Lung microvascular endothelial cell (primary cell): ENCODE measurements around the gene TMCO1. TPM values are rescaled to one million over a fixed set of nuclear protein-coding genes. Genes with fewer than 3 reads are reported as not detected.
"Not testable (repeated sequence)": the region's sequence is repeated elsewhere in the genome, so short reads cannot be mapped to it uniquely, and the experiment has no call there.

Source experiments
- DNase-seq, 2 donors: peaks; one replicate each; pipeline versions ENCODE4 v3.0.0 to v3.0.0-alpha.2; 2010; ENCODE audit warnings: low read depth in 2 of 2
- total RNA-seq: library from RNA; depleted of rRNA; stranded (reverse); fragments of >200 nt; gene quantifications from 2 replicates; pipeline ENCODE4 v1.2.1, GENCODE V29; 2014

The TMCO1 gene
- total RNA-seq, 1 donor from 2014 or later, result 48.0 TPM

DNA sequence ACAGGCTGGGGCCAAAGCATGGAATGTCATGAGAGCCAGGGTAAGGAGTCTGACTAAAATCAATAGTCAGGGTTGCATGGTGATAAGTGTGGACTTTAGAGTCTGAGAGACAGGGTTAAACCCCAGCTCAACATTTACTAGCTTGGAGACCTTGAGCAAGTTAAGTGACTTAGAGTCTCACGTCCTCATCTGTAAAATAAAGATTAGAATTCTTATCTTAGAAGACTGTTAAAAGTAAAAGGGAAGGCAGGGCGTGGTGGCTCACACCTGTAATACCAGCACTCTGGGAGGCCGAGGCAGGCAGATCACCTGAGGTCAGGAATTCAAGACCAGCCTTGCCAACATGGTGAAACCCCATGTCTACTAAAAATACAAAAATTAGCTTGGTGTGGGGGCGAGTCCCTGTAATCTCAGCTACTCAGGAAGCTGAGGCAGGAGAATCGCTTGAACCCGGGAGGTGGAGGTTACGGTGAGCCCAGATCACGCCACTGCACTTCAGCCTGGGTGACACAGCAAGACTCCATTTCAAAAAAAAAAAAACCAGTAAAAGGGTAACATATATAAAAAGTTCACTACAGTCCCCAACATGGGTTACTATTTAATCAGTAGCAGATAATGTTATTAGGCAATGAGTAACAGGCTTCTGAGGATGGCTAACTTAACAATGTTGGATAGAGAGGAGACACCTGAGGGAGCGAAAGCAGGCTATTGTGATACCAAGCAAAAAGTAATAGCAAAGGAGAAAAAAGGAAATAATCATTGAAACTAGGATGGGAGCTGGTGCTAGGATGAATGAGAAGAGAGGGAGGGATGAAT lies 20.8 kb downstream of the TMCO1 start:
- no peak for DNase-seq

DNA sequence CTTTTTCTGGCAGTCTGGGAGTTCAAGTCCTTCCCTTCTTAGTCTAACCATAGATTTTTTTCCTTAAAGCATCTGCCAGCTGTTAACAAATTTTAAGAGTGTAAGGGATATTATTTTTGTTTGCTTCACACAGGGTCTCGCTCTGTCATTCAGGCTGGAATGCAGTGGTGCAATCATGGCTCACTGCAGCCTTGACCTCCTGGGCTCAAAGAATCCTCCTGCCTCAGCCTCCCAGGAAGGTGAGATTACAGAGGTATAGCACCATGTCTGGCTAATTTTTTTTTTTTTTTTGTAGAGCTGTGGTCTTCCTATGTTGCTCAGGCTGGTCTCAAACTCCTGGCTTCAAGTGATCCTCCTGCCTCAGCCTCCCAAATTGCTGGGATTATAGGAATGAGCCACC lies 23.8 kb downstream of the TMCO1 start:
- not testable (repeated sequence) for DNase-seq

DNA sequence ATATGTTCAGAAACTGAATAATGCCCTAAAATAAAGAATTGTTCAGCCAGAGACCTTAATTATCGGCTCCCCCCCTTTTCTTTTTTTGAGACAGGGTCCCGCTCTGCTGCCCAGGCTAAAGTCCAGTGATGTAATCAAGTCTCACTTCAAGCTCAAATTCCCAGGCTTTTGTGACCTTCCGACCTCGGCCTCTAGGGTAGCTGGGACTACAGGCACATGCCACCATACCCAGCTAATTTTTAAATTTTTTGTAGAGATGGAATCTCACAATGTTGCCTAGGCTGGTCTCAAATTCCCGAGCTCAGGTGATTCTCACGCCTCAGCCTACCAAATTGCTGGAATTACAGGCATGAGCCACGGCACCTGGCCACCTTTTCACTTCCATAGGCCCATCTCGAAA lies 26.5 kb downstream of the TMCO1 start:
- no peak for DNase-seq

DNA sequence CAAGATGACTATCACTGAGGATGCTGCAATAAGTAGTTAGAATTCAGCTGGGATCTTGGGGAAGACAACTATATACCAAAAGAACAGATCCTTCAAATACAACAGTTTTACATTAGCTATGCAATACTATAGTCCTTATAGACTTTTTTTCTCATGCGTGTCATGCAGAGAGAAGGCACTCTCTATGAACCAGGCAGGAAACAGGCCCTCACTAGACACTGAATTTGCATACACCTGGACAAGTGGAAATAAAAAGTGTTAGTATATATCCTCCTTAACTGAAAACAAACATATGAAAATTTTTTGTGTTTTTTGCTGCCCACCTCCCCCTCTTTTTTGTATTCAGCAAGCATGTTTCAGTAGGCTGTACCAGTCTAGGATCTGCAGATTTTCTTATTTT lies 29.9 kb downstream of the TMCO1 start:
- no peak for DNase-seq

DNA sequence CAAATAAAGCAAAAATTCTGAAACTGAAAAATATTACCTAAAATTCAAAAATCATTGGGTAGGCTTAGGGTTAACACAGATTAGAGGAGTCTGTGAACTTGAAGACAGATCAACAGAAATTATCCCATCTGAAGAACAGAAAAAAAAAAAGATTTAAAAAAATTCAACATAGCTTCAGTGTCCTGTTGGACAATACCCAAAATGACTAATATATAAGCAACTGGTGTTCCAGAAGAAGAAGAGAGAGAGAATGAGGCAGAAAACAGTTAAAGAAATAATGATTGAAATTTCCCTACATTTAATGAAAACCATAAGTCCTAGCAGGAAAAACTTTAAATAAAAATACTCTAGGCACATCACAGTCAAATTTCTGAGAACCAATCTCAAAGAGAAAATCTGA lies 31.5 kb downstream of the TMCO1 start:
- DNase-seq, result no peak

DNA sequence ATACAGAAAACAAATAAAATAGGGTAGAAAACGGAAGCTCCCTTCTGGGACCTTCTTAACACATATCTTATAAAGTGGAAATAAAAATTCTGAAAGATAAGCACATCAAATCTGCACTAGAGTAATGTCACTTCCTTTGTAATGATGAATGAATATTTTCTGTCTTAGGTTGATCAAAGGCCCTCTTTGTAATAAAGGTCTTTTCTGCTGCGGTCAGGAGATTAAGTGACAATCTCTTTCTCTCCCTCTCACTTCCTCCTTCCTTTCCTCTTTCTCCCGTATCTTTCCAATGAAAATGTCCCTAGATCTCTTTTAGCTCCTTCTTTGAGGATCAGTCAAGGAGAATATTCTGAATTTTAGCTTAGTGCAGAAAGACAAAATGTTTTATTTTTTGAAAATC lies 33.8 kb downstream of the TMCO1 start:
- DNase-seq, result no peak

DNA sequence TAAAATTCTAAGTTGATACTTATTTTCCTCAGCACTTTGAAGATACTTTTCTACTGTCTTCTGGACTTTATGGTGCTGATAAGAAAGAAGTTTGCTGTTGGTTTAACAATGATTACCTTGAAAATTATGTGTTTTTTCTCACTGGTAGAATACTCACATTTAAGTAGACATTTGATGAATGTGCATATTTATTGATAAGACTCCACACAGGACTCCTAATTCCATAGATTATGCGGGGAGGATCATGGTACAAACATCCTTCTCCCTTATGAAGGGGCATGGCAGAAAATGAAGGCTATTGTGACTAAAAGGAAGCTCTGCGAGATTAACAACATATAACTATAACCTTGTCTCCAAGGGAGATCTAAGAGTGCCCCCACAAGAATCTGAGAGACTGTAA lies 41.8 kb downstream of the TMCO1 start:
- DNase-seq, result no peak

DNA sequence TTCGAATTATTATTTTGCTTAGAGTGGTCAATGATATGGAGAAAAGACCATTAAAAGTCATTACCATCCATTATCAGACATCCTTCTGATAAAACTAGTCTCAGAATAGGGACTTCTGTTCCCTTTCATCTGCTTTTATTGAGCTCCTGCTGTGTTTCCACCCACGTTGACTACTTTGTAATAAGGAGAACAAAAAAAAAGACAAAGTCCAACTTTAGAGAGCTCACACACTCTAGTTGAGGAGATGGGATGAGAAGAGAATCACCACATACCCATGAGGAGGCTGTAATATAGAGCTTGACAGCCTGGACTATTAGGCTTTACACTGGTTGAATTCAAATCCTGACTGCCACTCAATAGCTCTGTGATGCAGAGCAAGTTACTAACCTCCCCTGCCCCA lies 42.5 kb downstream of the TMCO1 start:
- DNase-seq, result no peak

DNA sequence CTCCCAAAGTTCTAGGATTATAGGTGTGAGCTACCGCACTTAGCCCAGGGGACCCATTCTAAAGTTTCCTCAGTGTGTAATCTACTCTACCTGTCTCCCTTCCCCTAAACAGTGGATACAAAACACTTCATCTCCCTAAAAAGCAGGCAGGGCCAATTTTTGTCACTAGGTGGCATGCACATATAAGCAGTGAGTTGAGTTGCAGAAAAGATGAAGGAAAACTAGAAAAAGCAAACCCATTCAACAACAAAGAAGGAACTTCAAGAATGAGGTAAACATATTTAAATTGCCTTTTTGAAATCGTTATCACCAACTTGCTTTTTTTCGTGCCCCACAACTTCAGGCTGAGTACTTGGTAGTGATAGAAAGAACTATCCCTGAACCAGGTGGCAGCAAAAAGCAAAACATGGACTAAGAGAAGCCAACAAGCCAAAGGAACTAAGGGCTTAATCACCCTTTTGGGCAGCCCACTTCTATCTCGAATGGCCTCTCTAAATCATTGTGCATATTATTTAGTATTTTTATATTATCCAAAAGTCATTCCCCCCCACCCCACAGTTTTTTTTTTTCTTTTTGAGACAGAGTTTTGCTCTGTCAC lies 50.7 kb downstream of the TMCO1 start:
- peak; percentile 73 to 79 for DNase-seq

DNA sequence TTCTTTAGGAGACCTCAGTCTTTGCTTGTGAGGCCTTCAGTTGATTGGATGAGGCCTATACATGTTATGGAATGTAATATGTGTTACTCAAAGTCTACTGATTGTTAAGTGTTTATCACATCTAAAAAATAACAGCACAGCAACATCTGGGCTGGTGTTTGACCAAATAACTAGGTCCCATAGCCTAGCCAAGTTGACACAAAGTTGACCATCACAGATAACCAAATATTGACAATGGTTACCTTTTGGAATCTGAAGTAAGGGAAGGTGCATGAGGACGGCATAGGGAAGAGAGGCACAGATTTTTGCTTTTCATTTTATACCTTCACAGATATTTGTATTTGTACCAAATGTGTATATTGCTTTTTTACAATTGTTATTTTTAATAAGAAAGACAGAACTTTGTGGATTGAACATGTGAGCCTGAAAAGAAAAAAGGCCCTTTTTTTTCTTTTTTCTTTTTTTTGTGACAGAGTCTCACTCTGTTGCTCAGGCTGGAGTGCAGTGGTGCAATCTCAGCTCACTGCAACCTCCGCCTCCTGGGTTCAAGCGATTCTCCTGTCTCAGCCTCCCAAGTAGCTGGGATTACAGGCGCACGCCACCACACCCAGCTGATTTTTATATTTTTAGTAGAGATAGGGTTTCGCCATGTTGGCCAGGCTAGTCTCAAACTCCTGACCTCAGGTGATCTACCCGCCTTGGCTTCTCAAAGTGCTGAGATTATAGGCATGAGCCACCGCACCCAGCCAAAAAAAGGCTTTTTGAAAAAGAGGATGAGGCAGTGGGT lies 52.2 kb downstream of the TMCO1 start:
- not testable (repeated sequence) for DNase-seq

DNA sequence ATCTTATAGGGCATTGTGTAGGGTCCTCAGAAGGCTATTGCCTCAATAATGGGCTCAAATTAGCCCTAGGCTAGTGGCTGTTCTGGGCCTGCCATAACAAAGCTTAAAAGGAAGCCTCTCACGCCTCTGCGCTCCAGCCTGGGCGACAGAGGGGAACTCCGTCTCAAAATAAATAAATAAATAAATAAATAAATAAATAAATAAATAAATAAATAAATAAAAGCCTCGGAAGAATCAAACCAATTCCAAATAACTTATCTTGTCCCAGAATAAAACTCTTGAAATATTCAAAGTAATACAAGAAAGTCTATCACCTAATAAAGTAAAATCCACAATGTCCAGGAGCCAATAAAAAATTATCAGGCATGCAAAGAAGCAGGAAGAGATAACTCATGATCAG lies 55.9 kb downstream of the TMCO1 start:
- DNase-seq, result no peak

DNA sequence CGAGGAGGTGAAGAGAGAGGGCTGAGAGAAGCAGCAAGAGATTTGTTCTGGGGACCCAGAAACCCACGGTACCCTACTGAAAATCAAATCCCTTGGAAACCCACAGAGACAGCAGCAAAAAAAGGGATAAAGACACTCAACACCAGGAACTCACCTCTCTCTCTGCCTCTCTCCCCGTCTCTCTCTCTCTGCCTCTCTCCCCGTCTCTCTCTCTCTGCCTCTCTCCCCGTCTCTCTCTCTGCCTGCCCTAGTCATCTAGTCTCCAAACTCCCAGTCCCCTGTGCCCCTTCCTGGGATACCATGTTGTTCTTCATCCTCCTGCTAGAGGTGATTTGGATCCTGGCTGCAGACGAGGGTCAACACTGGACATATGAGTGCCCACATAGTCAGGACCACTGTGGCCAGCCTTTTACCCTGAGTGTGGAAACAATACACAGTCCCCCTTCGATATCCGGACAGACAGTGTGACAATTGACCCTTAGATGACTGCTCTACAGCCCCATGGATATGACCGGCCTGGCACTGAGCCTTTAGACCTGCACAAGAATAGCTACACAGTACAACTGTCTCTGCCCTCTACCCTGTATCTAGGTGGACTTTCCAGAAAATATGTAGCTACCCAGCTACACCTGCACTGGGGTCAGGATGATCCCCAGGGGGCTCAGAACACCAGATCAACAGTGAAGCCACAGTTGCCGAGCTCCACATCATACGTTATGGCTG lies 60.5 kb downstream of the TMCO1 start:
- no peak for DNase-seq

DNA sequence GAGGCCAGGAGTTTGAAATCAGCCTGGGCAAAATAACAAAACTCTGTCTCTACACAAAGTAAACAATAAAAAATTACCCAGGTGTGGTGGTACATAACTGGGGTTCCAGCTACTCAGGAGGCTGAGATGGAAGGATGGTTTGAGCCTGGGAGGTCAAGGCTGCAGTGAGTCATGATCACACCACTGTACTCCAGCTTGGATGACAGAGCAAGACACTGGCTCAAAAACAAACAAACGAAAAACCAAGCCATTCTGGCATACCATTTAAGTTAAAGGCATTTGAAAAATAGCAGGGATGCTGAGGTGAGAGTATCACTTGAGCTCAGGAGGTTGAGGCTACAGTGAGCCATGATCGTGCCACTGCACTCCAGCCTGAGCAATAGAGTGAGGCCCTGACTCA lies 65.0 kb downstream of the TMCO1 start:
- DNase-seq, result no peak

DNA sequence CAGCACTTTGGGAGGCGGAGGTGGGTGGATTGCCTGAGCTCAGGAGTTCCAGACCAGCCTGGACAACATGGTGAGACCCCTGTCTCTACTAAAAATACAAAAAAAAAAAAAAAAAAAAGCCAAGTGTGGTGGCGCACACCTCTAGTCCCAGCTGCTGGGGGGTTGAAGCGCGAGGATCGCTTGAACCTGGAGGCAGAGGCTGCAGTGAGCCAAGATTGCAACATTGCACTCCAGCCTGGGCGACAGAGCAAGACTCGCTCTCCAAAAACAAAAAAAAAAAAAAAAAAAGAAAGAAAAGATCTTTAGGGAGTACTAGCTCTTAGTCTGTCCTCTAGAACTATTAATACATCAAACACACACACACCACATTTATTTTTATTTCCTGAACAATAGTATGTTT lies 66.7 kb downstream of the TMCO1 start:
- DNase-seq, result not testable (repeated sequence)

DNA sequence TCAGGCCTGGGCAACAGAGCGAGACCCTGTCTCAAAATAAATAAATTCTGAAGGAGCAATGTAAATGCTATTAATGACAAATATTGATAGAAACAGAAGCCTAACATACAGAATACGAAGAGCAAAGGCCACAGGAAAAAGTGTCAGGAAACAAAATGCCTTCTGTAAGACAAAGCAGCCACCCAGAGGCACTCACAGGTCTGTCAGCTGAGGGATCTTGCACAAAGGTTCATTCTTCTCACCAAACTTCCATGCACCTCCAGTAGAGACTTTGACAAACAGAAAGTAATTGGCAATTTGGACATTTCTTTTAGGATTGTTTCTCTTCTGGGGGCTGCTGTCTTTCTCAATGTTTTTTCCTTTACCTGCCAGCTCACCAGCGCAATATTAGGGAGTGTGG lies 69.1 kb downstream of the TMCO1 start:
- DNase-seq, result no peak

DNA sequence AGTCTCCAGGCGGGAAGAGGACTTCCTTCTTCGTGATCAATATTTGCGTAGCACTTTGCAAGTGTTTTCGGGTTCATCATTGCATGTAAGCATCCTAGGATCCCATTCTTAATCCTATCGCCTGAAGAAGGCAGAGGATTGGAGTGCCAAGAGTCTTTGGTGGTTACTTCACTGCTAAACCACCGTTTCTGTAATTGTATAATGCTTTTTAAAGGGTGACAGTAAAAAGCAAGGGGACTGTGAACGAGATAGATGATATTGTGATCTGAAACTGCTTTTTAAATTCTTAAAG lies 70.0 kb downstream of the TMCO1 start:
- no peak for DNase-seq

DNA sequence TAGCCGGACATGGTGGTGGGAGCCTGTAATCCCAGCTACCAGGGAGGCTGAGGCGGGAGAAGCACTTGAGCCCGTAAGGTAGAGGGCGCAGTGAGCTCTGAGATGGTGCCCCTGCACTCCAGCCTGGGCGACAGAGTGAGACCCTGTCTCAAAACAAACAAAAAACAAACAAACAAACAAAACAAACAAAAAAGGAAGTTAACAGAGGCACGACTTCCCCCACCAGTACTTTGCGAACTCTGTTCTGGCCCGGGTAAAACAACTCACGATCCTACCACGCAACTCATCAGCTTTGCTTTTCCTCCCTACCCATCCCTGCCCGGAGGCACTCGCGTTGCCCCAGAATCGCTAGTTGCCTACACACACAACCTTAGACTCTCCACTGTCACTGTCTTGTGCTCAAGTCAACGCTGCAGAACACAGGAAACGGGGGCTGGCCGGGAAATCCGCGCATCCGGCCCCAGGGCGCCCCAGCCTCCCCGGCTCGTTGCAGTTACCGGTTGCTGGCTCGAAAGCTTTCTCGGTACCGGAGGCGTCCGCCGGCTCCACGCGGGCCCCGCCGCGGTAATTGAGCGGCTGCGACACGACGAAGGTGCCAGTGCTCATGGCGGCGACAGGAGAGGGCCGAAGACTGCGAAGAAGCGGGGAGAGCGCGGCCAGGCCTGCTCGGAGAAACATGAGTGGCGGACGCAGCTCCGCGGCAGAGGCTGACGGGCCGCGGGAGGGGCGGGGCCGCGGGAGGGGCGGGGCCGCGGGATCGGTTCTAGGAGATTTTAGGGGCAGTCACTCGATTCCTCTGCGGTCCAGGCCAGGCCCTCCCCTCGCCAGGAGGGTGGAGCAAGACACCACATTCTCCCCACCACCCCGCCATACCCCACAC lies 70.5 kb downstream of the TMCO1 start, which contains the start of gene ALDH9A1:
Gene ALDH9A1, minus strand, starts transcription at position 682 of the 880 bp plus-strand sequence. Its CDS starts 4 bp downstream, at position 678.
- DNase-seq, result peak; percentile 56 to 73

DNA sequence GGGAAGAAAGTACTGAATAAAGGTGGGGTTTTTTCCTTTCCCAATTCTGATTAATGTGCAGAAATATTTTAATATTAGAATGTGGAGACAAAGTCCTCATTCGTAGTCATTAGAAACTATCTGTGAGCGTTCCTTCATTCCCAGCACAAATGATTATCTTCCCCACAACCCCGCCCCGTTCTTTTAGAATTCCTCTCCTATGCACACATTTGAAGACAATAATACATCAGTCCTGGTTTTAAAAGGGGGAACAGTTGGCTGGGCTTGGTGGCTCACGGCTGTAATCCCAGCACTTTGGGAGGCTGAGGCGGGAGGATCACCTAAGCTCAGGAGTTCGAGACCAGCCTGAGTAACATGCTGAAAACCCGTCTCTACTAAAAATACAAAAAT lies 71.2 kb downstream of the TMCO1 start:
- DNase-seq, result no peak

DNA sequence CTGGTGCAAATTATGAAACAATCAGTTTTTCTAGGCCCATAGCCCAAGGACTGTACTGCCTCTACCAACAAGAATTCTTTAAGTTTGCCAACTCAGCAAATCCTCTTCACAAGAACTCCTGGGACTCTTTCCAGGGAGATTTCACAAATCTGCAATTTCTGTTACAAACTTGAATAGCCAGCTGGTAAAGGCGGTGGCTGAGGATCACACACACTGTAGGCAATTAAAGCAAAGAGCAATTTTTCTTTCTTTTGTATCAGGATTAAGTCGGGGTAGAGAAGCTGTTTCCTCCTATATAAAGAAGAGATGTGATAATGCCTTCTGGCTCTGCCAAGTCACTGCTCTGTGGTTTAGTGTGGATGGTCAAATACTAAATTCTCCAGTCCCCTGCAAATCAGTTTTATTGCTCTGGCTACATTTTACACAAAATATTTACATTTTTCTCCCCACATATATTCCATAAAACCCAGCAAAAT lies 72.0 kb downstream of the TMCO1 start:
- DNase-seq, result peak in 1 of 2 donors; percentile 27

DNA sequence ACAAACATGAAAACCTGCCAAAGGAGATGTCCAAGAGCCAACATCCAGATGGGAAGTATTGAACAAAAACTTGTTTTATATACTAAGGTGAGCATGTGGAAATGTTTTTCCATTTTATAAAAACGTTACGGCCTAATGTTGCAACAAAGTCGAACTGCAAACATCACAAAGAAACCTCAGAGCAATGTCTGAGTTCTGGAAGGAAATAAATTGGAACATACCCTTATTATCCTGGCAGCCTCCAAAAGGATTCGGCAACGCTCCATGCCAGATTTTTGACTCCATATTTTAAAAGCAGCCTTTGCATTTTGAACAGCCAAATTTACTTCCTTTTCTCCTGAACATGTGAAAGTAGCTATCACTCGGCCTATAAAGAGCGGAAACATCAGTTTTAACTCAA lies 73.6 kb downstream of the TMCO1 start:
- DNase-seq, result no peak

DNA sequence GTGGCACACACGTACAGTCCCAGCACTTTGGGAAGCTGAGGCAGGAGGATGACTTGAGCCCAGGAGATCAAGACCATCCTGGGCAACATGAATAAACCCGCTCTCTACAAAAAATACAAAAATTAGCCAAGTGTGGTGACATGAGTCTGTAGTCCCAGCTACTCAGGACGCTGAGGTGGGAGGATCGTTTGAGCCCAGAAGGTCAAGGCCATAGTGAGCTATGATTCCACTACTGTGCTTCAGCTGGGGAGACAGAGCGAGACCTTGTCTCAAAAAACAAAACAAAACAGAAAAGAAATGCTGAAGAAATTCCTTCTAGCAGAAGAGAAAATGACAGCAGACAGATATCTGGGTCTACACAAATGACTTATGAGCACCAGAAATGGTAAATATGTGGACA lies 80.6 kb downstream of the TMCO1 start:
- DNase-seq, result no peak
